Middle frontal gyrus (tissue), 1 donor: ENCODE data around the gene NME9.

Source experiments
- DNase-seq: peaks from one replicate; pipeline ENCODE4 v3.0.0-alpha.2; 2015; ENCODE audit warnings: low spot score; ENCODE audit errors: extremely low spot score

Gene NME9

DNA sequence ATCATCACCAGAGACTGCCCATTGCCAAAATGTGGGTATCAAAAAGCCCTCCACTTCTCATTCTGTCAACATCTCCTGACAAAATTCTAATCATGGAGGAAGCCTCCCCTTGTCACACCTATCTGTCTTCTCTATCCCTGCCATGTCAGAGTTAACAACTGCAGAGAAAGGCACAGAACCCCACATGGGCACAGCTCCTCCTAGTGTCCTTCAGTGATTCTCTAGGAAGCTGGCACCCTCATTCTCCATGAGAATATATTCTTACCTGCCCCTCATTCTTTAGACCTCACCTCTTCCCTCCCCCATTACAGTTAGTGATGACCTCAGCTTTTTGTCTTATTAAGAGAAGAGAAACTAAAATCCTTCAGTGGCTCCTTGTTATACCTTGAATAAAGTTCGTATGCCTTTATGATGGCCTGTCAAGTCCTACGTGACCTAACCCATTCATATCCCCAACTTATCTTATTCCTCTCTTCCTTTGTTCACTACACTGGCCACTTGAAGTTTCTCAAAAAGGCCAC lies 44.6 kb downstream of the NME9 start:
- DNase-seq: no peak

DNA sequence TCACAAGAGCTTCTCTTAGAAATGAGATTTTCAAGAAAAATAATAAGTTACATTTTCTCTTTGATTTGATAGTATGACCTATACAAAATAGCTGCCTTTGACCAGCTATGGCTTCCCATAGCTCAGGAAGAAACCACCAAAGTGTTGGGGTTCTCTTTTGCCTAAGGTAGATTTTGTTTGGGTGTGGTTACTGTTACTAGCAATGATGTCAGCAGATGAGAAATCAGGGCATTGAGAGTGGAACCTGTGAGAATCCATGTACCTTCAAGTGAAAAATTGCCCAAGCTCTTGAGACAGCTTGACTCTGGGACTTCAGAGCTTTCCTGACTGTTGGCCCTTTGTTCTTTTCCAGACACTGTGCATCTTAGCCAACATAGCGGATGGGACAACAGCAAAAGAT lies 45.6 kb downstream of the NME9 start:
- no peak for DNase-seq

GRCh38 chr3:138282836-138283235 lies 46.8 kb downstream of the NME9 start:
- DNase-seq: no peak

GRCh38 chr3:138281561-138281960 lies 48.1 kb downstream of the NME9 start:
- DNase-seq: no peak

- DNase-seq: no peak
Observed at GRCh38 chr3:138271189-138271794, 58.4 kb downstream of the NME9 start.

GRCh38 chr3:138270245-138270644 lies 59.4 kb downstream of the NME9 start:
- DNase-seq: no peak

- no peak for DNase-seq
Observed at GRCh38 chr3:138267083-138267482, 62.6 kb downstream of the NME9 start.

DNA sequence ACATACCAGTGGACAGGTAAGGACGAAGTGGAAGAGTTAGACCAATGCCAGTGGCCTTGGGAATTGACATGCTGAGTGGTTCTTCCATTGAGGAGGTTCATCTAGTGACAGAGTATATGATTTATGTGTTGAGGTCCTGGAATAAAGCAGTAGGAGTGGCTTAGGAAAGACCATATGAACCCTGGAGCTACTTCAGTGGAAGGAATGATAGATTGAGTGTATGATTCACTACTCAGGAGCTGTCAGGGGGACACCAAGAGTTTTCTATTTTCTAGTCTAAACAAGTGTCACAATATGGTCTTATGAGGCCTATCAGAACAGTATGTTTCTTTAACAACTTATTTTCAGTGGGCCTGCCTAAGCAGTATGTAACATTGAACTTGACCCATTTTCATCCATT lies 63.9 kb downstream of the NME9 start:
- DNase-seq: no peak

- DNase-seq: no peak
Observed at GRCh38 chr3:138263104-138263503, 66.5 kb downstream of the NME9 start.

DNA sequence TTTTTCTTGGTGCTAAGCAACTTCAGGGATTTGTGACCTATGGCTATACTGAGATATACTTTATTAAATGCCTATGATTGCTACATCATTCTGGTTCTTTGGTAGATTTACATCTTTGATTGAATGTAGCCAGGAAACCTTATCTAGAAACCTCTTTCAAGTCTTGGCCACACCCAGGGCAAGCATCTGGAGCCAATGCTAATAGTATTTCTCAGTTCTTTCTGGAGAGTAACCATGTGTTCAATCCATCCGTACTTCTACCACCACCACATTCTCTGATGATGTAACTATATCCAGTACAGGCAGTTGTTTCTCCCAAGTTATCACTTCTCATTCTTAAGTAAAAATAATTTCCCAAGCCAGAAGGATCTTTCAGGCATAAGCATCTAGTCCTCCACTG lies 69.0 kb downstream of the NME9 start:
- no peak for DNase-seq

DNA sequence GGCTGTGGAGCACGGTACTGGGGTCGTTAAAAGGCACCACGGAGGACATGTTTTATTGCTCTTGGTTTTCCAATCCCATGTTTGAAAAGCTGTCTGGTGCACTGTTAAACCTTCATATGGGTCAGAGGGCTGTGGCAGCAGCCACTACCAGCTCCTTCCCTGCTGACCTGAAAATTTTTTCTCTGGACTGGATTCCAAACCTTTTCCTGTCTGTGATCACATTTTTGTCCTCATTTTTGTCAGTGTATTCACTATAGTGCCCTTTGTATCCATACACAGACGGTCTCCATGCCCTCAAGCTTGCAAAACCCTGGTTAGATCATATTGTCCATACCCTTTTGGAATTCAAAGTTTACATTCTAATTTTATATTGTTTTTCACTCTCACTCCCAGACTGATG lies 70.5 kb downstream of the NME9 start:
- no peak for DNase-seq

GRCh38 chr3:138257986-138258385 lies 71.7 kb downstream of the NME9 start:
- no peak for DNase-seq

- DNase-seq: no peak
Observed at GRCh38 chr3:138256022-138256421, 73.6 kb downstream of the NME9 start.

GRCh38 chr3:138254216-138254615 lies 75.4 kb downstream of the NME9 start:
- DNase-seq: no peak

DNA sequence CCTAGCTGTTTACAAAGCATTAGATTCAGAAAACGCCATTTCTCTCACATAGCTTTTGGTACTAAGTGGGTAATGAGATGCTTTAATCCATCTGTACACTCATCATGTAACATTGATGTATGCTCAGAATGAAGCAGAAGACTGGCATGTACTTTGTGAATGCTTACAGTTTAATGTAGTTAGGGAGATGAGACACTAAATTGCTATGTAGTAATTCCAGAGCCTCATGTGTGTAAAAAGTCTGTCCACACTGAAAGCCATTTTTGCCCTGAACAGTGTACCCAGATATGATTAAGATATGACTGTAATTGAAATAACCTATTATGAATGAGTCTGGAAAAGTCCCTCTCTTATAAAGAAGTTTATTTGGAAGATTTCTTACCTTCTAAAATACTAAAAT lies 76.0 kb downstream of the NME9 start:
- no peak for DNase-seq
